GM19395 (cell line): ENCODE measurements around the gene MANBA.
A peak's percentile ranks its signal among the peaks of the same experiment; 100 is the strongest.

ENCODE experiments used
- ATAC-seq: cut with Tn5 transposase; IDR thresholded peaks from one replicate; pipeline ENCODE4 v1.9.1; 2021; ENCODE audit warnings: mild to moderate bottlenecking, moderate library complexity; ENCODE audit not compliant: unreplicated experiment

MANBA gene

DNA sequence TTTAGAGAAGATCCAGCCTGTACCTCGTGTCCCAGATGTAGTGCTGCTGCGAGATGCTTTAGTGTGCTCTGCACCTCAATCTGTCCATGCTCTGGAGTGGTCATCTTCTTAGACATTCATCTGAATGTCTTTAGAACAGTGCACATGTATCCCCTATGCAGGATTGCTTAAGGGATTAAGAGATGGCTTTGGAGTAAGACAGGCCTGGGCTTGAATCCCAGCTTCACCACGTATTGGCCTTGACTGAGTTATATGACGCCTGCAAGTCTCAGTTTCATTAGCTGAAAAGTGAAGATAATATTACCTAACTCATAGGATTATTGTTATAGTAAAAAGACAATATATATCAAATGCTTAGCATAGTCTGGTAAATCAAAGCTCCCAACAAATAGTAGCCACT is 161.3 kb downstream of the MANBA start:
- peak; percentile 26 for ATAC-seq

GRCh38 chr4:102598762-102599374 is 161.9 kb downstream of the MANBA start:
- peak; percentile 47 for ATAC-seq

- ATAC-seq, result peak; percentile 77
Measured at GRCh38 chr4:102598086-102598761, 162.5 kb downstream of the MANBA start.

GRCh38 chr4:102596532-102596931 is 164.2 kb downstream of the MANBA start:
- ATAC-seq, result no peak

- no peak for ATAC-seq
Measured at GRCh38 chr4:102594000-102594399, 166.8 kb downstream of the MANBA start.

GRCh38 chr4:102593147-102593546 is 167.6 kb downstream of the MANBA start:
- no peak for ATAC-seq

GRCh38 chr4:102592256-102592655 is 168.5 kb downstream of the MANBA start:
- no peak for ATAC-seq

GRCh38 chr4:102589743-102590142 is 171.0 kb downstream of the MANBA start:
- no peak for ATAC-seq

DNA sequence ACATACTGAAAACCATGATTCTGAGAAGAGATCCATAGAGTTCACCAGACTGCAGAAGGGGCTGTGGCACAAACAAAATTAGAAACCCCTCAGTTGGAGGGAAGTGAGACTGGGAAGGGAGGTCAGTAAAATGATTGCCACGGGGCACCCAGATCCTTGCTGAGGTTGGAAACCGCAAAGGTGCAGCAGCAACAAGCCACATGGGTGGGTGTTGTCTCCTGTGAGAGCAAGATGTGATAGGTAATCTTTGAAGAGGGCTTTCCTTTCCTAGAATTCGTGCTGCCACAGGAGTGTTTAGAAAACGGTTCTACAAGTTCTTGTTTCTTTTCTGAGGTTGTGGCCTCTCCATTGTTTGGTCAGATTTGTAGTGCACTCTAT is 174.1 kb downstream of the MANBA start:
- ATAC-seq, result peak; percentile 46

- peak; percentile 63 for ATAC-seq
Measured at GRCh38 chr4:102586002-102586643, 174.6 kb downstream of the MANBA start.

GRCh38 chr4:102585329-102585728 is 175.4 kb downstream of the MANBA start:
- ATAC-seq, result peak; percentile 50

DNA sequence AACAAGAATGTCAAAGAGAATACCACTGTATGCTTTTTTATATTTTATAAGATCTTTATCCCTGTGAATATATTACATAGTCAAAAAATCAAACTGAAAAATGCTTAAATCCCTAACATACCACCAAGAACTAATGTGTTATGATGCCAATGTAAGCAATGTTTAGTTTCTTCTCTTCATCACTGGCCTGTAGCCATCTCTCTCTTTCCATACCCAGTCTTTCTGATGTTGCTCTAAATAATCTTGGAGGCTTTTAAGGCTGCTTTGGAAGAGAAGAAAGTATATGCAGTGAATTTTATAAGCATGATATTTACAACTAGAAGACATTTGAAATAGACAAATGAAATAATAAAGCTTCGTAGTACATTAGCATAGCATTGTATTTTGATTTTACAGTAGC is 176.7 kb downstream of the MANBA start:
- no peak for ATAC-seq
